IMR-90 (cell line): Measurements from ENCODE around the gene DACT2. TPM values are rescaled to one million over a fixed set of nuclear protein-coding genes. Genes with fewer than 3 reads are reported as not detected.

Experiments
- ATAC-seq: fragments of 200-7000 bp; cut with Tn5 transposase; 2 replicates; pipeline ENCODE4 v1.9.1; 2020; ENCODE audit warnings: low read depth, mild to moderate bottlenecking, moderate library complexity
- BruUV-seq: library from RNA; stranded (reverse); fragments of 400-500 nt; replicated peaks from 2 replicates; lab custom pipeline; 2021; lab: Mats Ljungman, UMichigan
- CTCF ChIA-PET: fragments of 300-600 bp; formaldehyde crosslinking; extraction: SDS; loops from one replicate; lab custom pipeline; 2021; ENCODE audit warnings: antibody characterized with exemption; lab: Yijun Ruan, JAX
- POLR2A ChIA-PET: fragments of 300-600 bp; sonication (Branson Sonifier 250); formaldehyde crosslinking; loops from one replicate; lab custom pipeline; 2022; ENCODE audit warnings: antibody characterized with exemption; ENCODE audit not compliant: unreplicated experiment; lab: Charles Lee
- DNase-seq: peaks from one replicate; pipeline ENCODE4 v3.0.0; 2013
- H2AFZ ChIP-seq: replicated peaks from 2 replicates; pipeline ENCODE3; 2013; ENCODE audit warnings: low read length, mild to moderate bottlenecking; ENCODE audit not compliant: poor library complexity
- H2AK5ac ChIP-seq: 2 replicates; pipeline ENCODE4 v1.6.1; 2013; ENCODE audit warnings: low read depth, low read length, inconsistent platforms
- H2AK9ac ChIP-seq: replicated peaks from 2 replicates; pipeline ENCODE3; 2013; ENCODE audit warnings: mild to moderate bottlenecking, low read depth, low read length, moderate library complexity; ENCODE audit not compliant: poor library complexity
- H2BK120ac ChIP-seq: 2 replicates; pipeline ENCODE4 v1.6.1; 2013; ENCODE audit warnings: low read depth, low read length, inconsistent platforms
- H2BK15ac ChIP-seq: 3 replicates; pipeline ENCODE4 v1.6.1; 2013; ENCODE audit warnings: low read depth, low read length, inconsistent platforms
- H2BK20ac ChIP-seq: 2 replicates; pipeline ENCODE4 v1.6.1; 2013; ENCODE audit warnings: low read depth, mild to moderate bottlenecking, inconsistent platforms, low read length, moderate library complexity
- H2BK5ac ChIP-seq: 2 replicates; pipeline ENCODE4 v1.6.1; 2013; ENCODE audit warnings: mild to moderate bottlenecking, low read depth, low read length, inconsistent platforms; ENCODE audit not compliant: poor library complexity, severe bottlenecking
- H3K14ac ChIP-seq: replicated peaks from 2 replicates; pipeline ENCODE4 v1.6.1; 2013; ENCODE audit warnings: low read depth, low read length, inconsistent platforms
- H3K18ac ChIP-seq: 2 replicates; pipeline ENCODE4 v1.6.1; 2013; ENCODE audit warnings: low read depth, low read length, control low read depth
- H3K23ac ChIP-seq: 2 replicates; pipeline ENCODE4 v1.6.1; 2013; ENCODE audit warnings: low read depth, low read length, inconsistent platforms
- H3K27ac ChIP-seq: 2 replicates; pipeline ENCODE4 v1.5.1; 2013; ENCODE audit warnings: mild to moderate bottlenecking, control low read depth, low read length; ENCODE audit not compliant: insufficient read depth
- H3K27me3 ChIP-seq: 2 replicates; pipeline ENCODE4 v1.6.1; 2013; ENCODE audit warnings: low read length; ENCODE audit not compliant: control insufficient read depth, insufficient read depth
- H3K36me3 ChIP-seq: 2 replicates; pipeline ENCODE4 v1.6.1; 2013; ENCODE audit warnings: low read length, mixed read lengths; ENCODE audit not compliant: control insufficient read depth, insufficient read depth
- H3K4ac ChIP-seq: 2 replicates; pipeline ENCODE4 v1.6.1; 2013; ENCODE audit warnings: low read depth, low read length, inconsistent platforms
- H3K4me1 ChIP-seq: 2 replicates; pipeline ENCODE4 v1.6.1; 2013; ENCODE audit warnings: low read length, mixed read lengths; ENCODE audit not compliant: control insufficient read depth, insufficient read depth
- H3K4me2 ChIP-seq: 2 replicates; pipeline ENCODE4 v1.6.1; 2013; ENCODE audit warnings: low read depth, mild to moderate bottlenecking, control low read depth, low read length, moderate library complexity
- H3K4me3 ChIP-seq: 2 replicates; pipeline ENCODE4 v1.5.1; 2013; ENCODE audit warnings: low read depth, mild to moderate bottlenecking, control low read depth, low read length, moderate library complexity; ENCODE audit not compliant: insufficient read depth
- H3K56ac ChIP-seq: 2 replicates; pipeline ENCODE4 v1.6.1; 2013; ENCODE audit warnings: low read length, inconsistent platforms; ENCODE audit not compliant: insufficient read depth; ENCODE audit errors: extremely low read depth
- H3K79me1 ChIP-seq, 2 experiments: 2 replicates each; pipeline ENCODE4 v1.6.1; 2013; ENCODE audit warnings: low read length in 2 of 2, inconsistent platforms in 1 of 2, low read depth in 1 of 2
- H3K9ac ChIP-seq: 2 replicates; pipeline ENCODE4 v1.6.1; 2013; ENCODE audit warnings: low read depth, low read length, control low read depth
- H3K9me1 ChIP-seq: 2 replicates; pipeline ENCODE4 v1.6.1; 2013; ENCODE audit warnings: low read length, inconsistent platforms; ENCODE audit not compliant: insufficient read depth
- H3K9me3 ChIP-seq: 2 replicates; pipeline ENCODE4 v1.6.1; 2013; ENCODE audit warnings: low read length; ENCODE audit not compliant: control insufficient read depth, insufficient read depth
- H4K20me1 ChIP-seq: 2 replicates; pipeline ENCODE4 v1.6.1; 2013; ENCODE audit warnings: low read length, inconsistent platforms; ENCODE audit not compliant: insufficient read depth
- H4K5ac ChIP-seq: 2 replicates; pipeline ENCODE4 v1.6.1; 2013; ENCODE audit warnings: mild to moderate bottlenecking, low read depth, low read length, control low read depth
- H4K8ac ChIP-seq, 2 experiments: 2 replicates each; pipeline ENCODE4 v1.6.1; 2013; ENCODE audit warnings: low read depth in 2 of 2, low read length in 2 of 2, control low read depth in 1 of 2, inconsistent platforms in 1 of 2
- H4K91ac ChIP-seq: 2 replicates; pipeline ENCODE4 v1.6.1; 2013; ENCODE audit warnings: low read depth, low read length, inconsistent platforms; ENCODE audit not compliant: insufficient read depth
- BHLHE40 ChIP-seq: fragments of 150-350 bp; IDR thresholded peaks from 2 replicates; pipeline ENCODE4 v1.6.1; 2016; ENCODE audit warnings: mild to moderate bottlenecking, low read depth, low read length
- CEBPB ChIP-seq: IDR thresholded peaks from 2 replicates; pipeline ENCODE4 v1.6.1; 2012; ENCODE audit warnings: low read depth, low read length, improper control_type of control experiment
- FOS ChIP-seq: fragments of 150-350 bp; IDR thresholded peaks from 2 replicates; pipeline ENCODE4 v1.6.1; 2016; ENCODE audit warnings: low read depth, low read length
- MAFK ChIP-seq: IDR thresholded peaks from 2 replicates; pipeline ENCODE4 v1.6.1; 2012; ENCODE audit warnings: low read depth, low read length, improper control_type of control experiment
- POLR2A ChIP-seq: IDR thresholded peaks from 2 replicates; pipeline ENCODE4 v1.6.1; 2012; ENCODE audit warnings: mild to moderate bottlenecking, low read depth, low read length
- RAD21 ChIP-seq: IDR thresholded peaks from 2 replicates; pipeline ENCODE4 v1.6.1; 2012; ENCODE audit warnings: low read length, improper control_type of control experiment
- RFX5 ChIP-seq: IDR thresholded peaks from 2 replicates; pipeline ENCODE4 v1.8.0; 2012; ENCODE audit warnings: low read depth, mild to moderate bottlenecking, low read length, moderate library complexity
- WGBS, 2 experiments: methylation state at CpG; one replicate each; pipeline versions ENCODE4 v1.1.5 to v1.1.7; 2013; ENCODE audit warnings: missing lambda C conversion rate in 2 of 2; ENCODE audit not compliant: insufficient read length in 1 of 2; ENCODE audit errors: extremely low coverage in 2 of 2; 5-methylcytosine and 5-hydroxymethylcytosine counted together
- dilution Hi-C: fragments of 300-500 bp; cut with HindIII; formaldehyde crosslinking; loops from one replicate; pipeline ENCODE4 v1.14.3; 2018; ENCODE audit warnings: low sequenced_read_pairs; ENCODE audit not compliant: unreplicated experiment
- in situ Hi-C: fragments of 300-500 bp; cut with MboI; formaldehyde crosslinking; loops from 3 replicates; pipeline ENCODE4 v1.14.3; 2019; ENCODE audit warnings: low sequenced_read_pairs, inconsistent platforms, mixed read lengths
- intact Hi-C: fragments of 100-400 bp; cut with micrococcal nuclease; formaldehyde crosslinking; loops from 2 replicates; pipeline ENCODE4 v1.10.0; 2022
- polyA plus RNA-seq, 3 experiments: library from polyadenylated mRNA; depleted of rRNA; stranded (reverse); fragments of >200 nt; gene quantifications; 2 replicates each; pipeline ENCODE4 v1.2.3, GENCODE V29; 2012; ENCODE audit warnings: low replicate concordance in 1 of 3
- total RNA-seq: library from RNA; depleted of rRNA; stranded (reverse); fragments of >200 nt; gene quantifications from 2 replicates; pipeline ENCODE4 v1.2.3, GENCODE V29; 2012

The DACT2 gene
- total and polyA plus RNA-seq, 2 of the 4 experiments (the other 2 are of a cell fraction): not detected

- H2AFZ ChIP-seq: no peak overlapping the region
- ChIA-PET POLR2A (no interaction called here), CTCF (no interaction called here)
- H3K4me3 ChIP-seq: no peak overlapping the region
- BruUV-seq: no TSS peak
- H4K20me1 ChIP-seq: no peaks in the 10 kb centered on the region
- no peak overlapping the region for H2BK5ac ChIP-seq
- no peak for DNase-seq
- no peak overlapping the region for H3K9ac ChIP-seq
- H3K4ac ChIP-seq: no peak overlapping the region
- no peak overlapping the region for H4K8ac ChIP-seq
- intact Hi-C loops (no loop called here), in situ Hi-C loops (no loop called here), dilution Hi-C loops (no loop called here)
- no peaks in the 10 kb centered on the region for H3K36me3 ChIP-seq
- no peak overlapping the region for H2BK15ac ChIP-seq
- peaks cover 51% of the 10 kb centered on the region for H3K9me3 ChIP-seq
- no peak overlapping the region for H4K5ac ChIP-seq
- H2BK20ac ChIP-seq: no peak overlapping the region
- no peaks in the 10 kb centered on the region for H3K4me1 ChIP-seq
- no peaks in the 10 kb centered on the region for H3K9me1 ChIP-seq
- no peak overlapping the region for H2AK5ac ChIP-seq
- H2AK9ac ChIP-seq: no peak overlapping the region
- H3K27me3 ChIP-seq: no peaks in the 10 kb centered on the region
- H3K23ac ChIP-seq: no peak overlapping the region
- no peak overlapping the region for H3K27ac ChIP-seq
- H3K56ac ChIP-seq: no peak overlapping the region
- no peak for TF ChIP-seq RAD21
- no peak for TF ChIP-seq CEBPB
- TF ChIP-seq BHLHE40: no peak
- TF ChIP-seq FOS: no peak
- TF ChIP-seq POLR2A: no peak
- TF ChIP-seq MAFK: no peak
- TF ChIP-seq RFX5: no peak
- no peak overlapping the region for H3K14ac ChIP-seq
- WGBS, 2 experiments: no CpG with 5 or more reads among the region's 6 CpGs
- no peak overlapping the region for H4K91ac ChIP-seq
- ATAC-seq: no peak
- no peaks in the 10 kb centered on the region for H3K79me1 ChIP-seq
- no peak overlapping the region for H3K18ac ChIP-seq
- no peak overlapping the region for H3K4me2 ChIP-seq
- H2BK120ac ChIP-seq: no peak overlapping the region
These were observed 35.4 kb downstream of the DACT2 start for GRCh38 chr6:168284187-168284586.
